Prostate gland (tissue), 2 donors: ENCODE measurements around the gene TRAFD1. TPM values are rescaled to one million over a fixed set of nuclear protein-coding genes. Genes with fewer than 3 reads are reported as not detected.

Experiments used
- DNase-seq: peaks from one replicate; pipeline ENCODE4 v3.0.0-alpha.2; 2019; ENCODE audit warnings: low spot score
- H3K27ac ChIP-seq, 2 donors: fragments of 200-600 bp; sonication (generic); 2 replicates each; pipeline ENCODE4 v1.5.1; 2017 to 2019
- H3K27me3 ChIP-seq: fragments of 200-600 bp; sonication (generic); replicated peaks from 2 replicates; pipeline ENCODE4 v1.5.1; 2019; ENCODE audit not compliant: insufficient read depth
- H3K36me3 ChIP-seq, 2 donors: fragments of 200-600 bp; sonication (generic); 1 replicate in 1 of 2; 2 replicates in 1 of 2; pipeline versions ENCODE4 v1.5.1 to v1.8.1; 2017 to 2019
- H3K4me1 ChIP-seq: fragments of 200-600 bp; sonication (generic); replicated peaks from 2 replicates; pipeline ENCODE4 v1.5.1; 2019
- H3K4me3 ChIP-seq, 2 donors: fragments of 200-600 bp; sonication (generic); 2 replicates each; pipeline ENCODE4 v1.5.1; 2017 to 2019
- H3K9me3 ChIP-seq: fragments of 200-600 bp; sonication (generic); 2 replicates; pipeline ENCODE4 v1.5.1; 2017
- CTCF ChIP-seq, 4 experiments: fragments of 200-600 bp in 2 of 4; fragments of 450-650 bp in 2 of 4; sonication (generic) in 2 of 4; IDR thresholded peaks; 1 replicate in 3 of 4; 2 replicates in 1 of 4; pipeline ENCODE4 v1.5.1; 2016 to 2019; ENCODE audit warnings: antibody characterized with exemption in 4 of 4, mild to moderate bottlenecking in 2 of 4, moderate library complexity in 2 of 4
- POLR2A ChIP-seq: fragments of 450-650 bp; IDR thresholded peaks from one replicate; pipeline ENCODE4 v1.6.1; 2016; ENCODE audit warnings: antibody characterized with exemption, mild to moderate bottlenecking
- POLR2AphosphoS5 ChIP-seq: sonication (generic); formaldehyde crosslinking; IDR thresholded peaks from one replicate; pipeline ENCODE4 v1.6.1; 2017; ENCODE audit warnings: antibody characterized with exemption
- WGBS: methylation state at CpG from one replicate; pipeline ENCODE4 v1.1.5; 2018; 5-methylcytosine and 5-hydroxymethylcytosine counted together
- intact Hi-C: fragments of 100-400 bp; cut with DNase I; formaldehyde crosslinking; loops from one replicate; pipeline ENCODE4 v1.14.2; 2022
- total RNA-seq, 2 donors: library from RNA; depleted of rRNA; stranded (reverse); fragments of >200 nt; gene quantifications; one replicate each; pipeline ENCODE4 v1.1.0, GENCODE V29; 2016

TRAFD1 gene
- total RNA-seq, 2 donors from 2014 or later, result 44.8 to 56.4 TPM

- H3K36me3 ChIP-seq, result peaks cover 0 to 9% of the 10 kb centered on the region in 2 donors
- WGBS, result 93% methylated on average over 11 of the region's 11 CpGs
- H3K9me3 ChIP-seq, result no peaks in the 10 kb centered on the region
- H3K4me1 ChIP-seq, result no peaks in the 10 kb centered on the region
- H3K27me3 ChIP-seq, result no peaks in the 10 kb centered on the region
- no peak overlapping the region for H3K27ac ChIP-seq
- no peak overlapping the region for H3K4me3 ChIP-seq
- DNase-seq, result no peak
- intact Hi-C loops, result no loop called here
- no peak for TF ChIP-seq CTCF (IDR thresholded peaks at IDR 0.05)
- TF ChIP-seq POLR2AphosphoS5, result no peak
- no peak for TF ChIP-seq POLR2A
These were observed 54.0 kb downstream of the TRAFD1 start for GRCh38 chr12:112179341-112179740.

DNA sequence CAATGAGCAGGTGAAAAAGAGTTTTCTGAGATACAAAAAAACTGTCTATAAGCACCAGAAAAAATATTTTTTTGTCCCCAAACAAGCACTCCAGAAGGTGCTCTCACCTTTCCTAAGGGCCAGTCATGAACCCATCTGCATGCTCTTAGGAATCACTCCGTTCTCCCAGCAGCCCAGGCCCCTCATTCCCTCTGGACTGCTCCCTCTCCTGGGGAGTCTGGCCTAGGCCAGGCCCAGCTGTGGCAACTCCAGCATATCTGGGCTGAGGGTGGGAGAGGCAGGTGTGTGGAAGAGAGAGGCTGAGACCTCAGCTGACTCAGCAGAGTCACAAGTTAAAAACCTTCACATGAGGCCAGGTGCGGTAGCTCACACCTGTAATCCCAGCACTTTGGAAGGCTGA is 54.6 kb downstream of the TRAFD1 start:
- TF ChIP-seq CTCF (IDR thresholded peaks at IDR 0.05), result no peak
- TF ChIP-seq POLR2A, result no peak
- TF ChIP-seq POLR2AphosphoS5, result no peak
- WGBS, result 91% methylated on average over 2 of the region's 2 CpGs
- H3K4me1 ChIP-seq, result no peaks in the 10 kb centered on the region
- no peaks in the 10 kb centered on the region for H3K27me3 ChIP-seq
- peaks cover 0 to 12% of the 10 kb centered on the region in 2 donors for H3K36me3 ChIP-seq
- intact Hi-C loops, result no loop called here
- DNase-seq, result no peak
- no peak overlapping the region for H3K27ac ChIP-seq
- no peaks in the 10 kb centered on the region for H3K9me3 ChIP-seq
- no peak overlapping the region for H3K4me3 ChIP-seq

DNA sequence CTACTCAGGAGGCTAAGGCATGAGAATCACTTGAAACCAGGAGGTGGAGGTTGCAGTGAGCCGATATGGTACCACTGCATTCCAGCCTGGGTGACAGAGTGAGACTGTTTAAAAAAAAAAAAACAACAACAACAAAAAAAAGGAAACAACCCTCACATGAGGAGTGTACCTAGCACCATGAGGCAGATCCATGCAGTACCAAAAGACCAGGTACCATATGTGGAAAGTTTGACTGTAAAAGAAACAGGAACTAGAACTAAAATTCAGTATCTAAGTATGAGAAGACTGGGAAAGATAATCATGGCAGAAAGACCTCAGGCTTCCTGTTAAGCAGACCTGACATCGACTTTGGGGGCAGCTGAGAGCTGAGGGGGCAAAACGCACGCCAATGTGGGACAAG is 55.1 kb downstream of the TRAFD1 start:
- intact Hi-C loops, result no loop called here
- no peaks in the 10 kb centered on the region for H3K9me3 ChIP-seq
- no peak overlapping the region for H3K4me3 ChIP-seq
- WGBS, result 96% methylated on average over 4 of the region's 4 CpGs
- no peak overlapping the region for H3K27ac ChIP-seq
- no peaks in the 10 kb centered on the region for H3K4me1 ChIP-seq
- H3K36me3 ChIP-seq, result peaks cover 0 to 9% of the 10 kb centered on the region in 2 donors
- no peak for TF ChIP-seq POLR2AphosphoS5
- no peak for TF ChIP-seq POLR2A
- no peak for TF ChIP-seq CTCF (IDR thresholded peaks at IDR 0.05)
- DNase-seq, result no peak
- no peaks in the 10 kb centered on the region for H3K27me3 ChIP-seq

DNA sequence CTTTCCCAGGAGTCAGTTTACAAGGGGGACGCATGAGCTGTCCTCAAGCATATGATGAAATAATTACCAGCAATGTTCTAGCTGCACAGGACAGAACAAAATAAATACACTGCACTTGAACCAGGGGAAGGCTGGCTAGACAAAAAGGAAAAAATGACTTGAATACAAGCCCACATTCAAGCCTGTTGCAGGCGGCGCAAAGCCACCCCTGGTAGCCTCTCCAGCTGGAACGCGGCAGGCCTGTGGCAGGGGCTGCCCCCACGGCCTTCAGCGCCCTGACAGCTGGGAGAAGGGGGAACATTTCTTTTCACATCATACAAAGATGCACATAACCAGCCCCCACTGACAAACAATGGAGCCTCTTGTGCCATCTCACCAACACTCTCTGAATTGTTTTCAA is 57.1 kb downstream of the TRAFD1 start:
- H3K4me1 ChIP-seq, result no peaks in the 10 kb centered on the region
- intact Hi-C loops, result no loop called here
- H3K9me3 ChIP-seq, result no peaks in the 10 kb centered on the region
- peaks cover 0 to 9% of the 10 kb centered on the region in 2 donors for H3K36me3 ChIP-seq
- no peak overlapping the region for H3K27ac ChIP-seq
- 51% methylated on average over 7 of the region's 7 CpGs for WGBS
- no peak for DNase-seq
- TF ChIP-seq POLR2AphosphoS5 (no peak), CTCF (IDR thresholded peaks at IDR 0.05) (no peak), POLR2A (no peak)
- no peak overlapping the region for H3K4me3 ChIP-seq
- H3K27me3 ChIP-seq, result no peaks in the 10 kb centered on the region

DNA sequence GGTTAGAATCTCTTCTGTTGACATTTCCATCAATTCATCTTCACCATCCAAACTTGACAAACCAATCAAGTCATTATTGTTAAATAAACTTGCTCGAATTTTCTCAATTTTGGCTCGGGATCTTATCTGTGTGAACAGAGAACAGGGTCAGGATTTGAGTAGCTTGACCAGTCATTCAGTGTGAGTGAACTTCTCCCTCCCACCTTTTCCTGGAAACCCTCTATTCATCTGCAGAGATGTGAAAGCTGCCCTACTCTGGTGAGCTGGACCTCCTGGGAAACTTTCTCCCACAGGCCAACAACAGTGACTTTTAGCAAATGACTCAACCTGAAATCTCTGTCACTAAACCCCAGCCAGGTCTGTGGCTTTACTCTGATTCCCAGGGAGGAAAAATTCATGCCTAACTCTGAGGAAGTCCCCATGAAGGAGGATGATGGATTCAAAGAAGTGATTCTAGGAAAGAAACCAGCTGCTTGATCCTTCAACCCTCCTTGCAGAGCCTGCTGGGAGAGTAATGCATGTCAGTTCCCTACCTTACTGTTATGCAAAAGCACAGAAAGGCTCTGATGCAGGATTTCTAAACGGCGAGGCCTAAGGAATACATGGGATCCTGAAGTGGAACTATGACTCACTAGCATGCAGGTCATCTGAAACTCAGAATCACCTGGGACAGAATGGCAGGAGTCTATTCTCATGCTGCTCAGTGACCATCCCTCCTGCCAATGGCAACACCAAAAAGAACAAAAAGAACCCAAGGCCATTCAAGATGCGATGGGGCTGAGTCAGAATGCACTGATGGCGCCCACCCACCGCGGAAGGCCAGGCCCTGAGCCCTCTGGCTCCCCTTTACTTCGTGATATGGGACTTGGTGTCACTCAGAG is 58.0 kb downstream of the TRAFD1 start:
- no peak for DNase-seq
- 75% methylated on average over 9 of the region's 9 CpGs for WGBS
- H3K4me1 ChIP-seq, result no peaks in the 10 kb centered on the region
- H3K27me3 ChIP-seq, result no peaks in the 10 kb centered on the region
- no peaks in the 10 kb centered on the region for H3K9me3 ChIP-seq
- H3K4me3 ChIP-seq, result no peak overlapping the region
- TF ChIP-seq CTCF (IDR thresholded peaks at IDR 0.05), result no peak
- TF ChIP-seq POLR2A, result no peak
- no peak for TF ChIP-seq POLR2AphosphoS5
- peaks cover 0 to 9% of the 10 kb centered on the region in 2 donors for H3K36me3 ChIP-seq
- intact Hi-C loops, result no loop called here
- no peak overlapping the region for H3K27ac ChIP-seq
